ENCODE results near the gene STPG3.
"Not testable (repeated sequence)": the region's sequence is repeated elsewhere in the genome, so short reads cannot be mapped to it uniquely, and the experiment has no call there.

The STPG3 gene

GRCh38 chr9:137243266-137243625 is 7.8 kb upstream of the STPG3 start:
- H3K79me1 ChIP-seq (replicated peaks; ENCODE audit: low read length, poor library complexity, severe bottlenecking); H3K4me3 ChIP-seq (ENCODE audit: insufficient read depth in 1 of 2, low read depth in 1 of 2, low read length in 2 of 2); H3K9ac ChIP-seq (ENCODE audit: low read length); H3K4ac ChIP-seq (ENCODE audit: low read depth in 1 of 2, low read length in 2 of 2); H2AFZ ChIP-seq (ENCODE audit: low read depth, low read length); H4K91ac ChIP-seq (ENCODE audit: low read length); H2BK12ac ChIP-seq (ENCODE audit: low read length in 2 of 2); H3K9me3 ChIP-seq (ENCODE audit: control insufficient read depth, low read length); H2AK5ac ChIP-seq (ENCODE audit: low read length, severe bottlenecking); H2BK120ac ChIP-seq (ENCODE audit: low read depth, low read length); DNase-seq; H3K27ac ChIP-seq (ENCODE audit: low read length, poor library complexity, severe bottlenecking); H2BK15ac ChIP-seq (ENCODE audit: low read depth, poor library complexity, severe bottlenecking); H3K18ac ChIP-seq (ENCODE audit: low read depth in 1 of 2, low read length in 2 of 2); H3K4me2 ChIP-seq (ENCODE audit: low read length, poor library complexity, severe bottlenecking); H4K8ac ChIP-seq (ENCODE audit: low read length); H3K23ac ChIP-seq (ENCODE audit: low read length in 2 of 2); H3K14ac ChIP-seq (ENCODE audit: low read length in 2 of 2); H2BK5ac ChIP-seq (ENCODE audit: low read depth, low read length, poor library complexity, severe bottlenecking): not testable (repeated sequence)
- Histone ChIP-seq H3K4me1 (ENCODE audit: control insufficient read depth, insufficient read depth, low read depth, low read length) (peaks cover 47% of the 10 kb centered on the region), H3K36me3 (ENCODE audit: control insufficient read depth in 1 of 2, insufficient read depth in 2 of 2, low read depth in 1 of 2, low read length in 2 of 2) (peaks cover 24 to 27% of the 10 kb centered on the region in 2 experiments), H3K27me3 (ENCODE audit: control insufficient read depth in 1 of 2, insufficient read depth in 1 of 2, low read length in 2 of 2) (peaks cover 0 to 12% of the 10 kb centered on the region in 2 experiments)
- WGBS = 89% methylated on average over 10 of the region's 18 CpGs

- no peak overlapping the region for H3K4me2 ChIP-seq (ENCODE audit: low read length, poor library complexity, severe bottlenecking)
- H3K36me3 ChIP-seq (ENCODE audit: control insufficient read depth in 1 of 2, insufficient read depth in 2 of 2, low read depth in 1 of 2, low read length in 2 of 2) = peaks cover 24 to 27% of the 10 kb centered on the region in 2 experiments
- H3K4ac ChIP-seq (ENCODE audit: low read depth in 1 of 2, low read length in 2 of 2) = no peak overlapping the region
- H2AFZ ChIP-seq (ENCODE audit: low read depth, low read length) = no peak overlapping the region
- H3K4me3 ChIP-seq (ENCODE audit: insufficient read depth in 1 of 2, low read depth in 1 of 2, low read length in 2 of 2) = no peak overlapping the region
- no peak overlapping the region for H4K91ac ChIP-seq (ENCODE audit: low read length)
- peaks cover 0 to 12% of the 10 kb centered on the region in 2 experiments for H3K27me3 ChIP-seq (ENCODE audit: control insufficient read depth in 1 of 2, insufficient read depth in 1 of 2, low read length in 2 of 2)
- H3K14ac ChIP-seq (ENCODE audit: low read length in 2 of 2) = peak overlapping the region in 1 of 2 experiments; percentile 81
- no peak overlapping the region for H2BK5ac ChIP-seq (ENCODE audit: low read depth, low read length, poor library complexity, severe bottlenecking)
- peak overlapping the region in 1 of 2 experiments; percentile 94 for H3K23ac ChIP-seq (ENCODE audit: low read length in 2 of 2)
- H4K8ac ChIP-seq (ENCODE audit: low read length) = no peak overlapping the region
- H3K9ac ChIP-seq (ENCODE audit: low read length) = no peak overlapping the region
- H3K18ac ChIP-seq (ENCODE audit: low read depth in 1 of 2, low read length in 2 of 2) = peak overlapping the region in 1 of 2 experiments; percentile 64
- H2BK15ac ChIP-seq (ENCODE audit: low read depth, poor library complexity, severe bottlenecking) = no peak overlapping the region
- peak; percentile 46 for DNase-seq
- H3K27ac ChIP-seq (ENCODE audit: low read length, poor library complexity, severe bottlenecking) = no peak overlapping the region
- H2BK12ac ChIP-seq (ENCODE audit: low read length in 2 of 2) = peak overlapping the region in 1 of 2 experiments; percentile 29
- peaks cover 3% of the 10 kb centered on the region for H3K79me1 ChIP-seq (replicated peaks; ENCODE audit: low read length, poor library complexity, severe bottlenecking)
- H2BK120ac ChIP-seq (ENCODE audit: low read depth, low read length) = no peak overlapping the region
- H3K4me1 ChIP-seq (ENCODE audit: control insufficient read depth, insufficient read depth, low read depth, low read length) = peaks cover 41% of the 10 kb centered on the region
- H2AK5ac ChIP-seq (ENCODE audit: low read length, severe bottlenecking) = no peak overlapping the region
- WGBS = 59% methylated on average over 15 of the region's 15 CpGs
- no peaks in the 10 kb centered on the region for H3K9me3 ChIP-seq (ENCODE audit: control insufficient read depth, low read length)
These were observed 7.2 kb upstream of the STPG3 start for GRCh38 chr9:137243626-137244485.

- WGBS = 67% methylated on average over 36 of the region's 36 CpGs
- H3K9ac ChIP-seq (ENCODE audit: low read length) = no peak overlapping the region
- H3K36me3 ChIP-seq (ENCODE audit: control insufficient read depth in 1 of 2, insufficient read depth in 2 of 2, low read depth in 1 of 2, low read length in 2 of 2) = peaks cover 24 to 27% of the 10 kb centered on the region in 2 experiments
- peak overlapping the region in 1 of 2 experiments; percentile 14 for H3K23ac ChIP-seq (ENCODE audit: low read length in 2 of 2)
- H3K4me3 ChIP-seq (ENCODE audit: insufficient read depth in 1 of 2, low read depth in 1 of 2, low read length in 2 of 2) = no peak overlapping the region
- H3K14ac ChIP-seq (ENCODE audit: low read length in 2 of 2) = no peak overlapping the region
- no peak overlapping the region for H2BK120ac ChIP-seq (ENCODE audit: low read depth, low read length)
- no peak overlapping the region for H3K27ac ChIP-seq (ENCODE audit: low read length, poor library complexity, severe bottlenecking)
- peak overlapping the region; percentile 61 for H4K91ac ChIP-seq (ENCODE audit: low read length)
- H3K18ac ChIP-seq (ENCODE audit: low read depth in 1 of 2, low read length in 2 of 2) = no peak overlapping the region
- no peak overlapping the region for H4K8ac ChIP-seq (ENCODE audit: low read length)
- H3K4me1 ChIP-seq (ENCODE audit: control insufficient read depth, insufficient read depth, low read depth, low read length) = peaks cover 37% of the 10 kb centered on the region
- no peak overlapping the region for H2AK5ac ChIP-seq (ENCODE audit: low read length, severe bottlenecking)
- H3K79me1 ChIP-seq (replicated peaks; ENCODE audit: low read length, poor library complexity, severe bottlenecking) = no peaks in the 10 kb centered on the region
- H2AFZ ChIP-seq (ENCODE audit: low read depth, low read length) = no peak overlapping the region
- H2BK5ac ChIP-seq (ENCODE audit: low read depth, low read length, poor library complexity, severe bottlenecking) = no peak overlapping the region
- no peaks in the 10 kb centered on the region for H3K9me3 ChIP-seq (ENCODE audit: control insufficient read depth, low read length)
- no peak overlapping the region for H3K4ac ChIP-seq (ENCODE audit: low read depth in 1 of 2, low read length in 2 of 2)
- H3K4me2 ChIP-seq (ENCODE audit: low read length, poor library complexity, severe bottlenecking) = no peak overlapping the region
- H3K27me3 ChIP-seq (ENCODE audit: control insufficient read depth in 1 of 2, insufficient read depth in 1 of 2, low read length in 2 of 2) = peaks cover 0 to 17% of the 10 kb centered on the region in 2 experiments
- no peak overlapping the region for H2BK15ac ChIP-seq (ENCODE audit: low read depth, poor library complexity, severe bottlenecking)
- H2BK12ac ChIP-seq (ENCODE audit: low read length in 2 of 2) = no peak overlapping the region
- peak; percentile 53 for DNase-seq
These were observed 6.3 kb upstream of the STPG3 start for GRCh38 chr9:137244486-137245449.

All from mesenchymal stem cell (in vitro differentiated cells and primary cell).